Upper lobe of right lung (tissue), 1 donor: ENCODE measurements around the gene CAMK2N1. TPM values are rescaled to one million over a fixed set of nuclear protein-coding genes. Genes with fewer than 3 reads are reported as not detected.
"Not testable (repeated sequence)": the region's sequence is repeated elsewhere in the genome, so short reads cannot be mapped to it uniquely, and the experiment has no call there.

Experiments used
- ATAC-seq: fragments of 200-7000 bp; cut with Tn5 transposase; one replicate; pipeline ENCODE4 v1.9.1; 2020; ENCODE audit warnings: mild to moderate bottlenecking, moderate library complexity
- DNase-seq: peaks from one replicate; pipeline ENCODE4 v3.0.0-alpha.2; 2020
- H3K27ac ChIP-seq: fragments of 200-600 bp; one replicate; pipeline ENCODE4 v1.8.0; 2022
- H3K27me3 ChIP-seq: fragments of 200-600 bp; one replicate; pipeline ENCODE4 v1.8.0; 2022; ENCODE audit warnings: mild to moderate bottlenecking
- H3K36me3 ChIP-seq: fragments of 200-600 bp; one replicate; pipeline ENCODE4 v1.8.0; 2022
- H3K4me1 ChIP-seq: fragments of 200-600 bp; one replicate; pipeline ENCODE4 v1.8.0; 2022
- H3K4me3 ChIP-seq: fragments of 200-600 bp; one replicate; pipeline ENCODE4 v1.8.0; 2022; ENCODE audit warnings: mild to moderate bottlenecking
- H3K9me3 ChIP-seq: fragments of 200-600 bp; one replicate; pipeline ENCODE4 v1.8.0; 2022
- CTCF ChIP-seq: fragments of 200-600 bp; IDR thresholded peaks from one replicate; pipeline ENCODE4 v1.8.0; 2022; ENCODE audit warnings: antibody characterized with exemption
- intact Hi-C: fragments of 100-400 bp; cut with DNase I; formaldehyde crosslinking; loops from one replicate; pipeline ENCODE4 v1.11.0; 2022
- total RNA-seq: library from RNA; stranded (reverse); fragmentation: NEBNext Ultra II Directional; extraction: Animal tissue kit (Norgen Biotek cat#: 25700); gene quantifications from one replicate; pipeline ENCODE4 v1.2.1, GENCODE V29; 2021
- donor health status: DM: no; HTN: yes; CAD: no; lungs with severe emphysema.

The CAMK2N1 gene
- total RNA-seq, 1 donor from 2014 or later: 73.6 TPM

DNA sequence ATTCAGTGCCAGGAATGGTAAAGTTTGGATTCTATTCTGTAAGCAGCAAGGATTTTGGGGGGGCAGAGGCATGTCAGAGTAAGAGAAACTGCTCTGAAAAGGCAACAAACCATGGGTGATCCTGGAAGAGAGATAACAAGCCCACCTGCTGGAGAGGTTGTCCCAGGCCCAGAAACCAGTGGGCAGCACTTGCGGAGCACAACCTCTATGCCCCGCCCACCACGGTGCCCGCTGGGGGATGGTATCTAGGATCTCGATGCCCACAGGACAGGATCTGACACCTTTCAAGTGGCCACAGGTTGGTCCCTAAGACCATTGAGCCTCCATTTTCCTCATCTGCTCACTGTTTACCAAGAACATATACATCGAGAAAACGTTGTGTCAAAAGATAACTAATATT is 42.2 kb upstream of the CAMK2N1 start:
- intact Hi-C loops: no loop called here
- no peak for ATAC-seq
- no peak for DNase-seq

DNA sequence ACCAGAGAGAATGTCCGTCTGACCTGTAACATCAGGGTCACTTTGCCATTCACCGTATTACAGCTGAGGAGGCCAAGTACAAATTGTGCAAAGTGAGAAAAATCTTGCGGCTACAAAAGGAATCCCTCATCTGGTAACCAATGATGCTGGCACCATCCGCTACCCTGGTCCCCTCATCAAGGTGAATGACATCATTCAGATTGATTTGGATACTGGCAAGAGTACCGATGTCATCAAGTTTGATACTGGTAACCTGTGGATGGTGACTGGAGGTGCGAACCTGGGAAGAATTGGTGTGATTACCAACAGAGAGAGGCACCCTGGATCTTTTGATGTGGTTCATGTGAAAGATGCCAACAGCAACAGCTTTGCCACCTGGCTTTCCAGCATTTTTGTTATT is 40.3 kb upstream of the CAMK2N1 start:
- no peak for TF ChIP-seq CTCF
- intact Hi-C loops: no loop called here
- H3K36me3 ChIP-seq: no peaks in the 10 kb centered on the region
- H3K27me3 ChIP-seq: peaks cover 24% of the 10 kb centered on the region
- no peak overlapping the region for H3K27ac ChIP-seq
- no peak overlapping the region for H3K4me3 ChIP-seq
- H3K9me3 ChIP-seq: no peaks in the 10 kb centered on the region
- ATAC-seq (no peak), DNase-seq (no peak)
- H3K4me1 ChIP-seq: no peaks in the 10 kb centered on the region

More for the DNA sequence above, 42.2 kb upstream of the CAMK2N1 start:
- no peak for TF ChIP-seq CTCF
- no peaks in the 10 kb centered on the region for H3K9me3 ChIP-seq
- H3K36me3 ChIP-seq: no peaks in the 10 kb centered on the region
- H3K27ac ChIP-seq: no peak overlapping the region
- no peak overlapping the region for H3K4me3 ChIP-seq
- peaks cover 24% of the 10 kb centered on the region for H3K27me3 ChIP-seq
- no peaks in the 10 kb centered on the region for H3K4me1 ChIP-seq

DNA sequence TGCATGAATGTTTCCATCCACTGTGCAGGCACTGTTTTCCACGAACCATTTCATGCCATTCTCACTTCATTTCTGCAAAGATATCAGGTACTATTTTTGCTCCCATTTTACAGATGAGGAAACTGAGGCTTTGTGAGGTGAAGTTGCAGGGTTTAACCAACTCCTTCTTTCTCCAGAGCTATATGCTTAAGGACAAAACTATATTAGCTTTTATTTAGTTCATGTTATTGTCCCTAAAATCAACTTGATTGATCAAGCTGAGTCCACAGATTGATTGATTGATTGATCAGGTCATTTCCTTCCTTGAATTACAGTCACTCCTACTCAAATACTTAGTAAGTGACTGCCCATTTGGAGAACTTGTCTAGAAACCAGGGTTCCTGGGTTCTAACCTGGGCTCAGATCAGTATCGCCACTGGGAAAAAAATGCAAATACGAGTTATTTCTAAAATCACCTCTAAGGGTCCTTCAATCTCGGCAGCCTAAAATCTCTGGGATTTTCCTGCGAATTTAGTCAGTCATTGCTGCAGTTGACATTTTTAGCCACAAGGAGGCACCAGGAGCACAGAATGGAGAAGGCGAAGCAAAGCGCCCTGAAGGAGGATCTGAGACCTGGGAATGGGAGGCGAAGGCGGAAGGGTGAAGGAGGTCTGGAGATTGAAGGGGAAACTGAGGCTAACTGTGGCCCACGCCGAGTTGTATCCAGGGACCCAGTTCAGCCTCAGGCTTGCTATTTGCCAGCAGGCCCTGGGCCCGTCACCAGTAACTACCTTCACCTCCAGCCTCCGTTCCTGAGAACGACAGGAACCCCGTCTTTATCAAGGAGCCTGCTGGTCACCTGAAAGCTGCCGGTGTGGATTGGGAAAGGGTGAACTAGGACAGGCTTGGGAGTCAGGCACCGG is 36.2 kb upstream of the CAMK2N1 start:
- no peaks in the 10 kb centered on the region for H3K36me3 ChIP-seq
- H3K27ac ChIP-seq: no peak overlapping the region
- H3K9me3 ChIP-seq: no peaks in the 10 kb centered on the region
- intact Hi-C loops: loop anchor here (5.0 kb wide), 1 partner anchor 120 kb away; no protein-coding TSS in a partner anchor
- TF ChIP-seq CTCF: peak; percentile 84
- H3K4me1 ChIP-seq: no peaks in the 10 kb centered on the region
- DNase-seq: peak; percentile 66
- ATAC-seq: peak; percentile 94
- H3K27me3 ChIP-seq: no peaks in the 10 kb centered on the region
- H3K4me3 ChIP-seq: no peak overlapping the region

DNA sequence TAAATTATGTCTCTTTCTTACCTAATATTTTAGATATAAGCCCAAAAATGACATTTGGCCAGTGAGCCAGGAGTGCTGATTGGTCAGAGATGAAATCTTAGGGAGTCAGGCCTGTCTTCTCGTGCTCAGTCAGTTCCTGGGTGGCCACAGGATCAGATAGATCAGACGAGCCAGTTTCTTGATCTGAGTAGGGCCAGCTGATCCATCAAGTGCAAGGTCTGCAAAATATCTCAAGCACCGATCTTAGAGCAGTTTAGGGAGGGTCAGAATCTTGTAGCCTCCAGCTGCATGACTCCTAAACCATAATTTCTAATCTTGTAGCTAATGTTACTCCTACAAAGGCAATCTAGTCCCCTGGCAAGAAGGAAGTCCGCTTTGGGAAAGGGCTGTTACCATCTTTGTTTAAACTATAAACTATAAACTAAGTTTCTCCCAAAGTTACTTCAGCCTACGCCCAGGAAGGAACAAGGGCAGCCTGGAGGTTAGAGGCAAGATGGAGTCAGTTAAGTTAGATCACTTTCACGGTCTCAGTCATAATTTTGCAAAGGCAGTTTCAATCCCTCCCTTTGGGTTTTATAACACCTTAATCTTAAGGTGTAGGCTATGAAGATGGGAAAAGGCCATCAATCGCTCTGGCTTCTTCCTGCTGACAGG is 33.7 kb upstream of the CAMK2N1 start:
- H3K4me3 ChIP-seq, DNase-seq, H3K4me1 ChIP-seq, H3K27me3 ChIP-seq, H3K27ac ChIP-seq, ATAC-seq, H3K9me3 ChIP-seq, H3K36me3 ChIP-seq: not testable (repeated sequence)
- intact Hi-C loops: loop anchor here (5.0 kb wide), 1 partner anchor 123 kb away; no protein-coding TSS in a partner anchor

DNA sequence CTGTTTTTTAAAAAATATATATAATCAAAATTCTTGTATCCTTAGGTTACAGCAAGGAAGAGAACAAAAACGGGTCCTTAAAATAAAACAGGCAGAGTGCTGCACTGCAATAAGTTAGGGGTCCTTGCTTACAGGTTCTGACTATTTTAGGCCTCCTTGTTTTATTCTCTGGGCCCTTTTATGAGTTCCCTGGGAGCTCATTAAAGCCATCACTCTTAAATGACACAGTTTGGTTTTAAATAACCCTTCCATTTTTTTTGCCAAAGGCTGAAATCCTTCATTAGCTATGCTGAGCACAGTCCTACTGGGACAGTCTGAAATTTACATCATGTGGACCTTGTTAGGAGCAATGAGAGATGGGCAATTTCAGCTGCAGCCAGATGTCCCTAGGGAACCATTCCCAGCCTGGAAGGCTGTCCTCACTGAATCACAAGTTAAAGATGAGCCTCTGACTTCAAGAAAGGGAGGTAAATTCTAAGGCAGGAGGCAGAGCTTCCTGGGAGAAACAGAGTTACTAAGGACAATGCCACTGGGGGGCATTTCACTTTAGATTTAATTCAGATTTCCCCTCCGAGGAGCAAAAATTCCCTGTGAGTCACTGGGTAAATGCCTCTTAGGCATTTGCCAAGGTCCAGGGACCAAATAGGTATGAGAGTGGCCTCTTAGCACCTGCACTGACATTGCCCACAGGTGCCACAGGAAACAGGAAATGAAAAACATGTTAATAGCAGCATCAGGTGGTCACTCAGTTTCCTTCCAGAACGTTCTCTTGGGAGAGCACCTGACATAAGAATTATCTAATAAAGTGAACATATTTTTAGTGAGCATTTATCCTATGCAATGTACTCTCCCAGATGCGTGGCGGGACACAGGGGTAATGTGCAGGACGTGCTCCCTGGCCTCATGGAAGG is 25.8 kb upstream of the CAMK2N1 start:
- intact Hi-C loops: no loop called here
- no peak for TF ChIP-seq CTCF
- H3K27ac ChIP-seq: no peak overlapping the region
- H3K36me3 ChIP-seq: no peaks in the 10 kb centered on the region
- peaks cover 5% of the 10 kb centered on the region for H3K4me1 ChIP-seq
- H3K27me3 ChIP-seq: peaks cover 6% of the 10 kb centered on the region
- H3K9me3 ChIP-seq: no peaks in the 10 kb centered on the region
- ATAC-seq (no peak), DNase-seq (no peak)
- no peak overlapping the region for H3K4me3 ChIP-seq
